GM18520 (cell line): ENCODE measurements around the gene OXER1.
"Not testable (repeated sequence)": the region's sequence is repeated elsewhere in the genome, so short reads cannot be mapped to it uniquely, and the experiment has no call there.

Experiments used
- ATAC-seq: cut with Tn5 transposase; IDR thresholded peaks from one replicate; pipeline ENCODE4 v1.9.1; 2021; ENCODE audit not compliant: unreplicated experiment

OXER1 gene

DNA sequence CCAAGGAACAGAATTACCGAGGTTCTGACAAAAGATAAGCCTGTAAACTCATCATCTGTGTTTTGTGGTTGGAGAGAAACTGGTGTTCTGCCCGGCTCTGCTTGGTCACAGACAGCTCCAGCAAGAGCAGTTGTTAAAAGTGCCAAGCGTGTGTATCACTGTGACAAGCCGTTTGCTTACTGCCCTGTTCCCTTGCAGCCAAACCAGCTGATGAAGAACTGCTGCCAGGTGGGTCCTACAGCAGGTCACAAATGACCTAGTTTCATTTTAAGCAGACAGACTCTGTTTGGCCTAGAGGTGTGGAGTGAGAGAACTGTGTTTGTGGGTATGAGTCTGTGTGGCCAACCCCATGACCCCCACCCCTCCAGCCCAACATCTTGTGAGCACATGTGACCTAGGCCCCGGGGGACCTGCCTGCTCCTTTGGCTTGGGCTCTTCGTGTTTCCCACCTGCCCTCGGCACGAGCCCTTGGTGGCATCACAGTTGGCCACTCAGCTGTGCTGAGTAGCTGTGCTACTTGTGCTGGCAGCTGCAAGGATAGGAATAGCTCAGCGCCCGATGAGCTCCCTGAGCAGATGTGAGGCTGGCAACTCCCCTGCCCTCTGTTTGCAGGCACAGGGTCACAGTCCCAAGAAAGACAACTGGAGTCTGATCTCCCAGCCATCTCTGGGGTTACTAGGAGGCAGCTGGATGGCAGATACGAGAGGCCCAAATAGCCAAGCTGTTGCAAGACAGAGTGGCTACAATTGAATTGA lies 9.7 kb downstream of the OXER1 start:
- ATAC-seq, result peak; percentile 83

DNA sequence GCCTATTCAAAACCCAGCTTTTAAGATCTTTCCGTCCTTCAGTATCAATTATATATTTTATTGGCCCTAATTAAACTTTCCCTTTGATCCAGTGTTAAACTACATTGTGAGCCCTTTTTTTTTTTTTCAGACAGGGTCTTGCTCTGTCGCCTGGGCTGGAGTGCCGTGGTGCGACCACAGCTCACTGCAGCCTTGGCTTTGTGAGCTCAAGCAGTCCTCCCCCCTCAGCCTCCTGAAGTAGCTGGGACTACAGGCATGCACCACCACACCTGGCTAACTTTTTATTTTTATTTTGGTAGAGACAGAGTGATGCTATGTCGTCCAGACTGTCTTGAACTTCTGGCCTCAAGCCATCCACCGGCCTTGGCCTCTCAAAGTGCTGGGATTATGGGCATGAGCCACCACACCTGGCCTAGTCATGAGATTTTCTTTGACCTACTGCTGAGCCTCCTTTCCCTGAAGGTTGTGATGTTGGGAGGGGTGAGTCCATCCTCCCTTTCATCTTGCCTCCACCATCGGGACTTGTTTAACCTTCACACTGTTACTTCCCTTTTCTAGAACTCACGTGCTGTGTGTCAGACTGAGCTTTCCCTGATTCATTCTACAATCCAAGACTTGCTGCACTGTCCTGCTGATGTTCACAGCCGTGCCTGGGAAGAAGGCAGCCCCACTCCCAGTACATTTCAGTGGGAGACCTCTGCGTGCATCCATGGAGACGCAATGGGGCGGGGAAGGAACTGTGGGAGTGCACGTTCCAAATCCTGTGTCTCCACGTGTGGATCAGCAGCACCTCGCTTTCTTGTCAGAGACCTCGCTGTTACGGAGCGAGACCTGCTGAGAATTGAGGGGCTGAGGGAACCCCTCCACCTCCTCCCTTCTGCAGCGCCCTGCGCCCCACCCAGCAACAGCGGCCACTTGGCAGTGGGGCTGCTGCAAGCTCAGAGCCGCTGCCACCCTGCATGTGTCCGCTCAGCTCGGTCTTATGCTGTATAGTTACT lies 10.8 kb downstream of the OXER1 start:
- ATAC-seq, result no peak

DNA sequence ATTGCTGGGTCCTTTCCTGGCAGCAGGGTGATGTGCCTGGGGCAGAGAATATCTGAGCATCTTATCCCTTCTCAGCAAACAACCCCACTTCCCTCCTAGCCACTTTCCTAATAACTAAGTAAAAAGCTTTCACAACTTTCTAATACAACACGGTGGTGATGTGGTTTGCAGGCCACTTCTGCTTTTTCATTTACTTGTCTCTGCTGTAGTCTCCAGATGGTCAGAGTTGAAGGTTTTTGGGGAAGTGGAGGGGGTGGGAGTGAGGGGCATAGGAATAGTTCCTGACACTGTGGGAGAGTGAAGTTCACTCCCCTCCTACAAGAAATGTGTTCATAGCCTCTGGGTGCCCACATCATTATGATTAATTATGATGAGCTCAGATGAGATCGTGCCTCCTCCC lies 11.6 kb downstream of the OXER1 start:
- peak; percentile 51 for ATAC-seq

DNA sequence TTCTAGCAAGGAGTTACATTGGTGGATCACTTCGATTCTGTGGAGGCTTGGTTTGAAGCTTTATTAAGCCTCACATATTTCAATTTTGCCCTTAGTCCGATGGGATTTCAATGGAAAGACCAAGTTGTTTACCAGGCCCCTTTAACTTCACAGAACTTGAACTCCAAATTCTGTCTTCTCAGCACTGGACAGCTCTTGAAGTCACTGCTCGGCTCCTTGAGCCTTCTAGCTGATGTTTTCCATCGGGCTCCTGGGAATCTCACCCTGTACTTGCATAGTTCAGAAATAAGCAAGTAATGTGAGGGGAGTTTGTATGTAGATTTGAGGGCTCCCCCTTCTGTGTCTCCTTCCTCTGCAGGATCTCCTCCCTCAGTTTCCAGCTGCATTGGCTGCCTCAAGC lies 15.1 kb downstream of the OXER1 start:
- no peak for ATAC-seq

DNA sequence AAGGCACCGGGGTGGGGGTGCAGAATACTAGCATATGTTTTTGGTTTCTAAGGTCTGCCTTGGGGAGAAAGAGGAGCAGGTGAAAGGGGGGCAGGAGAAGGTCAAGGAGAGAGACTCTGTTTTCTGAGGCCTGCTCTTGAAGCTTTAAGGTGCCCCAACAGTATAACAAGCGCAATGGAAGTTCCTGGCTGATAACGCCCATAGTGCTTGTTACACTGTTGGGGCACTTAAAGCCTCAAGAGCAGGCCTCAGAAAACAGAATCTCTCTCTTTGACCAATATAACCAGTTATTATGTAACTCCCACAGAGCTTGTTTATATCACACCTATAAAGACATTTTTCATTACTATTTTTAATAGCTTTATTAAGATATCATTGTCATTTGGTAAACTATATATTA lies 16.5 kb downstream of the OXER1 start:
- no peak for ATAC-seq

DNA sequence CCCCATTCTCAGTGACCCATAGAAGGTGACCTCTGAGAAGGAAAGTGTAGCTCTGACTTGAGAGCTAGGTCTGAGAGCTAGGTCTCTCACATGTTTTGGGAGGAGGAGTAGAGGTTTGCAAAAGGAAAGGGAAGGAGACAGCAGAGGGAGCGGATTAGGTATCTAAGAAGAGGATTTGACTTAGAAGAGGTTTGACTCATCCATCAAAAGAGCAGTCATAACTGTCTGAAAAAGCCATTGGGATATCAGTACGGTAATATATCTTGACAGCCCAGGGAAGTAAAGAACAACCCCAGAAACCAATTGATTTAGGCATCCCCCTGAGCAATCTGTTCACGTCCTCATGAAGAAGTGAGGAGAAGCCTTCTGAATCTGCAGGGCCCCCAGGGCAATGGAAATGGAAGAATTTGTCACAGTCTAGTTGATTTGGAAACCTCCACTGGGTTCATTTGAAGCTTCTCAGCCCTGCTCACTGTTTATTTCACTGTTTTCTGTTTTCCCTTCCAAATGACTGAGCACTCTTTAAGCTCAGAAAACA lies 19.3 kb downstream of the OXER1 start:
- no peak for ATAC-seq

DNA sequence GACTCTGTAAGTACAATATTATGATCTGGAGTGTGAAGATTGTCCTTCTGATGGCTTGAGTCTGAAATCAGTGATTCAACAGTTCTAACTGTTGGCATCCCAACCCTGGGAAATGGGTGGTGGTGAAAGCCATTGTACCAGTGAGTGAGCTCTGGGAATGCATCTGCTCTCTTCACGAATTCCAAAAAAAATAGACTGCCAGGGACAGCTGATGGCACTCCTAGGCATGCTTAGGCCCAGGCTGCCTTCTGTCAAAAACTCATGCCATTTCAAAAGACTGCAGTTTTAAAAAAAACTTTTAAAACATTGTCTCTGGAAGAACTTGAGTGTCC lies 20.3 kb downstream of the OXER1 start:
- ATAC-seq, result no peak

DNA sequence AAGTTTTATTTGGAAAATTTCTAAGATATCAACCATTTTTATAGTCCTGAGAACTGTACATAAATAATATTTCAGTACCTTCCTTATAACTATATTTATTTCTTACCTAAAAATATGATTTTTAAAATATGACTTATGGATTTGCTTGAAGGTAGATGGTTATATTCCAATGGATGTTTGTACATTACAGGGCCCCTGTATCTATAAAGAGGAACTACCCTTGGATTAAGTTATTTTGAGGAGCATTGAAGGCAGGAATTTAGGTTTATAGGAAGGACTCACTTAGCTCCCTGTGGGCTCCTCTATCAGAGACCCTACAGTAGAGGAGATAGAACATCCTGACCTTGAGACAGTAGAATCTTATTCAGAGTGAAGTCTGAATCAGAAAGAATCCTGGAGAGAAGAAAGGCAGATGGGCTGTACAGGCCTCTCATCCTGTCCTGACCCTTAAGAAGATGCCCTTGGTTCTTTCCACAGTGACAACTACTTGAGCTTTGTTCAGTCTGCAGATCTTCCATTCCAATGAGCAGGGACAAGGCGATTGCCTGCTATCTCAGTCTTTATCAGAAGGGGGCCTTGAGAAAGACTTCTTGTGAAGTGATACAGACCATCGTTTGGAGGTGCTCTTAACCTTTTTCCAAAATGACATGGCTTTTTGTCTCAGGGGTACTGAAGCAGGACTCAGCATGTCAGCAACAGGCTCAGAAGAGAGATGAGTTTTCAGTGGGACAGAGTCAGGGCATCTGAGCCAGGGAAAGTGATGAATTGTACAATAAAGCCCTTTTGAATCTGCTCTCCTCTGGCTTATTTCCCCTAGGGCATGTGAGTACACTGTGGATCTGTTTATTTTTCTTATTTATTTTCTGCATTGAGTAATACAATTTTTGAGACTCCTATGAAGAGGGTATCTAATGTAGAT lies 20.9 kb downstream of the OXER1 start:
- no peak for ATAC-seq

DNA sequence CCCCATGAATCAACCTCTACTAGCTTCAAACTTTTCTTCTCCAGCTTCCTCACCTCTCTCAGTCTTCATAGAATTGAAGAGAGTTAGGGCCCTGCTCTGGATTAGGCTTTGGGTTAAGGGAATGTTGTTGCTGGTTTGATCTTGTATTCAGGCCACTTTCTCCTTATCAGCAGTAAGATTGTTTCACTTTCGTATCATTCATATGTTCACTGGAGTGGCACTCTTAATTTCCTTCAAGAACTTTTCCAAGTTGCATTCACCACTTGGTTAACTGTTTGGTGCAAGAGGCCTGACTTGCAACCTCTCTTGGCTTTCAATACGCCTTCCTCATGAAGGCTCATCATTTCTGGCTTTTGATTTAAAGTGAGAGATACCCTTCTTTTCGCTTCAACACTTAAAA lies 22.8 kb downstream of the OXER1 start:
- no peak for ATAC-seq

DNA sequence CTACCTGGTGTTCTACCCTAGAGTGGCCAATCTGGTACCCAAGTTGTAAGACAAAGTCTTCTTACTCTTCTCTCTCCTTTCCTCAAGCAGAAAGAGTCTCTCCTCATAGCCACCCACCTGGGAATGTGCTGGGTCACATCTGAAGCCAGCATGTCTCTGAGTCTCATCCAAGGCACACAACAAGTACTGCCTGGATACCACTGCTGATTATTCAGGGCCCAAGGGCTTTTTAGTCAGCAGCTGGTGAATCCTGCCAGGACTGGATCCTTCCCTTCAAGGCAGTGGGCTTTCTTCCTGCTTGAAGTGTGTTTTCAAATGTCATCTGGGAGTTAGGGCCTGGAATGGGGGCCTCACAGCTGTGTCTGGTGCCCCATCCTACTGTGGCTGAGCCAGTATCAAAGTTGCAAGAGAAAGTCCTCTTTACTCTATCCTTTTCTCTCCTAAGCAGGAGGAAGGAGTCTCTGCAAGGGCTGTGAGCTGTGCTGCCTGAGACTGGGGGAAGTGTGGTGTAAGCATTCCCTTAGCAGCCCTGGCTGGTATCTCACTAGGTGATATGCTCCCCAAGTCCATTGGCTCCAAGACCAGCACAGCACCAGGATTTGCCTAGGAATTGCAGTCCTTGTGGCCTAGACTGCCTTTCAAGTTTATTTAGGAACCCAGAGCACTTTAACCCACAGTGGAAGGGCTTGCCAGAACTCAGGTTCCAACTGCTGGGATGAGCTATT lies 27.2 kb downstream of the OXER1 start:
- ATAC-seq, result no peak

DNA sequence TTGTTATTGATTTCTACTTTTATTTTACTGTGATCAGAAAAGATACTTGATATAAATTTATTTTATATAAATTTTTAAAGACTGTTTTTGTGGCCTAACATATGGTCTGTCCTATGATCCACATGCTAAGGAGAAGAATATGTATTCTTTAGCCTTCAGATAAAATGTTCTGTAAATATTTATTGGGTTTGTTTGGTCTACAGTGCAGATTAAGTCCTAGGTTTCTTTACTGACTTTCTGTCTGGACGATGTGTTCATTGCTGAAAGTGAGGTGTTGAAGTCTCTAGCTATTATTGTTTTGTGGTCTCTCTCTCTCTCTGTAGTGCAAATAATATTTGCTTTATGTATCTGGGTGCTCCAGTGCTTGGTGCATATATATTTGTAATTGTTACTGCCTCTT lies 30.1 kb downstream of the OXER1 start:
- no peak for ATAC-seq

DNA sequence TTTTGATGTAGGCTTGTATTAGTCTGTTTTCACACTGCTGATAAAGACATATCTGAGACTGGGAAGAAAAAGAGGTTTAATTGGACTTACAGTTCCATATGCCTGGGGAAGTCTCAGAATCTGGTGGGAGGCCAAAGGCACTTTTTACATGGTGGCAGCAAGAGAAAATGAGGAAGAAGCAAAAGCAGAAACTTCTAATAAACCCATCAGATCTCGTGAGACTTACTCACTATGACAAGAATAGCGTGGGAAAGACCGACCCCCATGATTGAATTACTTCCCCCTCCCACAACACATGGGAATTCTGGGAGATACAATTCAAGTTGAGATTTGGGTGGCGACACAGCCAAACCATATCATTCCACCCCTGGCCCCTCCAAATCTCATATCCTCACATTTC lies 32.6 kb downstream of the OXER1 start:
- ATAC-seq, result not testable (repeated sequence)

DNA sequence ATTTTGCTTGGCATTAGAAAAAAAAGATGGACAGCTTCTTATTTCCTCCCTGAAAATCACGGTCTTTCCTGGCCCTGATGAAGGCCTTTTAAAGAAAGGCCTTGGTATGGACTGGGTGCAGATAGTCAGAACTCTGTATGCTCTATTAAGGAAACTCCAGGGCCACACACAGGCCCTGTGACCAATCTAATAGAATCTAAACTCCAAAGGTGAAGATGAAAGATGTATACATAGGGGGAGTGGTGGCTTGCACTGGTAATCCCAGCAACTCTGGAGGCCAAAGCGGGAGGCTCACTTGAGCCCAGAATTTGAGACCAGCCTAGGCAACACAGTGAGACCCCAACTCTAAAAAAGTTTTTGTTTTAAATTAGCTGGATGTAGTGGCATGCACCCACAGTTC lies 37.3 kb downstream of the OXER1 start:
- ATAC-seq, result no peak

DNA sequence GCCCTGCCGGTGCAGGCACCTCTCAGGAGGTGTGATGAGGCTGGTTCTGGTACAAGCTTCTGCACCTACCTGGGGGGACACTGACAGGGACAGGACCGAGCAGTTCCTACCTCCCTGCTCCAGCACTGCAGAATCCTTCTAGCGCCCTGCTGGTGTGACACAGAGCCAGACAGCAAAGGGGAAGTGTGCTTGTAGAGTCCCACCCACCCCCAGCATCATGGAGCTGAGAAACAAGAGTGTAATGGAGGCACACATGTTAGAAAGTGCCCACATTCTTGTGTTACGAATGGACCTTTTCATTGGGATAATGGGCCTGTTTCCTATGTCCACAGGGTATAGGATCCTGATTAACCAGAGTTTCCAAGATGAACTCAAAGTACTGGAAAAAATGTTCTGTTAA lies 38.3 kb downstream of the OXER1 start:
- ATAC-seq, result no peak

DNA sequence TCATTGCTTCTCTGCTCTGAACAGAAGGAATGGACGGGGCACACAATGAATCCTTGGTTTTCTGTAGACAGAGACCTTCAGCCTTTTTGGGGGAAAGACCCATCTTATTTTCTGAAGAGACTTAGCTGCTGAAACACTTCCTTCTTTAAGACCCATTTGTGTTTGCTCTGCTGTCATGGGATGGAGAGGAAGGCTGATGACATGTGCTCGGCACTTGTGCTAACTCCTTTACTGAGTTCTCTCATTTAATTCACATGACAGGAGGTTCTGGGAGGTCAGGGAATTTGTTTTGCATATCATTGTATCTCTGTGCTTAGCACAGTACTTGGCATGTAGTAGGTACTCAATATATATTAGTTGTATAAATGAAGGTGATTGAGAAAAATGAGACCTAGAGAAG lies 39.0 kb downstream of the OXER1 start:
- ATAC-seq, result no peak

DNA sequence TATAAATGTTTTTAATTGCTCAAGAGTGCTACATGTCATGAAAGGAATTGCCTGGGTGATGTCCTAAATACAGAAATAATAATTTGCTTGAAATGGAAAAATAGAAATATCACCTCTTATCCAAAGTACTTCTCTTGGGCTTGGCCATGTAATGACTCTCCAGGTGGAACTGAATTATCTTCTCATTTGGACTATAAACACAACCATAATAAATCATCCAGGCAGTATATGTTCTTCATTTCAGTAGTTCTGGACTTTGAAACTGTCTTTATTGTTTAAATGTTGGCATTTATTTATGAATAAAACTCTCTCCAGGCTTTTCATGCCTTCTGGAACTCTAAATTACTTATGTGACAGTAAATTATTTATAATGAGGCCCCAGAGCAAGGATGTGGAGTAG lies 40.5 kb downstream of the OXER1 start:
- ATAC-seq, result no peak

DNA sequence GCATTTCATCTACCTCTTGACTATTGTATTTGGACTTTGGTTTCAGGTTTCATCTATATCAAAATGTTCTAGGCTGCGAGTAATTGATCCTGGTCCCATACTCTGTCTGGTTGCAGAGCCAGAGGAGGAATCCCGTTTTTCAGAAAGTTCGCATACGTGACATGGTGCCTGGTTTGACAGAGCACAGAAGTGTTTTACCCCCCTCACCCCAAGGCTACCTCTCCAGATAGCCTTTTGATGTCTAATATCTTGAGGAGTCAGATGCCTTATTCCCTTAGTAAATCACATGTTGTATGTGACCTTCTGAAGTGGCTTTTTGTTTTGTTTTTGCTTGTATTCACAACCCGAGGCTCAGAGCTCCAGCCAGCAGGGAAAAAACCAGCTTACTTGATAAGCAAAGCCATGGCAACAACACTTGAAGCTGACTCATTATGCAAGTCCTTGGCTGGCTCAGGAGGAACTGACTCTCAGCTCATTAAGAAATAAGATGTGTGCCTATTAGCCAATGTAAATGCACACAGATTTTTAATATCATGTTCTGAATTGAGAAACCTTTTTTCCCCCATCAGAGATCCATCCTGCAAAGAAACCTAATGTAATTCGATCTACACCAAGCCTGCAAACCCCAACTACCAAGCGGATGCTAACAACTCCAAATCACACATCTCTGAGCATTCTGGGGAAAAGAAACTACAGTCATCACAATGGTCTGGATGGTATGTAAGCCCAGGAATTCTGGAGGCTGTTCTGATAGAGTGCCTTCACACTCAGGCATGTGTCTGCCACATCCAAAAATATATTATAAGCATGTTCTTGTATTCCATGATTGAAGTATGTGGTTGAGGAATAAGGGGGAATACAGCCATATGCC lies 41.4 kb downstream of the OXER1 start:
- ATAC-seq, result peak; percentile 99

DNA sequence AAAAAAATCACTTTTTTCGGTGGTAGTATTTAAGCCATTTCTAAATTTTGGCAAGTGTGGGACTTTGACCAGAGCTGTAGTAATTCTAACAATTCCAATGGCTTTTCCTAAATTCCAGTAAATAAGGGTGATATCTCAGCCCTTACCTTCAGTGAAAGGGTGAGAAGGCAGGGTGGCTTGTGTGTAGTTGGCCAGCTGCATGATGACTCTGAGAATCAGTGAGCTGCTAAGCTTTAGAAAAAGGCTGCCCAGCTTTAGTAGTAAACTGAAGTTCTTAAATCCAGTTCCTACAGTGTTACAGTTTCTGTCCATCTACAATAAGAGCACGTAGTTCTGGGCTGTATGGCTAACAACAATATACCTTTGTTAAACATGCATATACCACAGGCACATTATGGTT lies 42.0 kb downstream of the OXER1 start:
- no peak for ATAC-seq

DNA sequence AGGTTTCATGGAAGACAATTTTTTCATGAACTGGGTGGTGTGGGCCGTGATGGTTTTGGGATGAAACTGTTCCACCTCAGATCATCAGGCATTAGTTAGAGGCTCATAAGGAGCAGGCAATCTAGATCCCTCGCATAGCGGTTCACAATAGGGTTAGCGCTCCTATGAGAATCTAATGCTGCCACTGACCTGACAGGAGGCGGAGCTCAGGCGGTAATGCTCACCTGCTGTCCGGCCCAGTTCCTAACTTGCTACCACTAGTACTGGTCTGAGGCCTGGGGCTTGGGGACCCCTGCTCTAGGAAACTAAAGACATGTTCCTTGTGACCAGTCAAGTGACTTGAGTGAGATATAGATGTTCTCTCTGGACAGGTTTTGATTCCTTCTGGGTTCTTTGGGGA lies 49.2 kb downstream of the OXER1 start:
- ATAC-seq, result no peak
